Activated CD4-positive, alpha-beta T cell treated with anti-CD3 and anti-CD28 coated beads, Interleukin-2, amount 10 ng/mL, durations not matched to agents 24 days and 14 days (primary cell): Measurements from ENCODE around the gene SPTA1. TPM values are rescaled to one million over a fixed set of nuclear protein-coding genes. Genes with fewer than 3 reads are reported as not detected.

Experiments
- DNase-seq: peaks from one replicate; pipeline ENCODE4 v3.0.0; 2022
- H3K27ac Mint-ChIP-seq: one replicate; pipeline ENCODE4 v1.8.0; 2022; ENCODE audit warnings: mild to moderate bottlenecking, mixed read lengths
- H3K27me3 Mint-ChIP-seq: one replicate; pipeline ENCODE4 v1.8.0; 2022; ENCODE audit warnings: mixed read lengths
- H3K36me3 Mint-ChIP-seq: one replicate; pipeline ENCODE4 v1.8.0; 2022; ENCODE audit warnings: low read depth, mild to moderate bottlenecking, mixed read lengths
- H3K4me1 Mint-ChIP-seq: one replicate; pipeline ENCODE4 v1.8.0; 2021; ENCODE audit warnings: mixed read lengths
- H3K4me3 Mint-ChIP-seq: one replicate; pipeline ENCODE4 v1.8.0; 2022; ENCODE audit warnings: mild to moderate bottlenecking, moderate library complexity, mixed read lengths
- H3K9me3 Mint-ChIP-seq: one replicate; pipeline ENCODE4 v1.8.0; 2021; ENCODE audit warnings: mixed read lengths
- intact Hi-C: fragments of 100-400 bp; cut with micrococcal nuclease; formaldehyde crosslinking; loops from one replicate; pipeline ENCODE4 v1.15.1; 2023
- total RNA-seq: library from RNA; stranded (reverse); gene quantifications from 2 replicates; pipeline ENCODE4 v1.2.3, GENCODE V29; 2022

The SPTA1 gene
- total RNA-seq, 1 donor from 2014 or later, result not detected

- Mint-ChIP-seq H3K4me1 (no peaks in the 10 kb centered on the region), H3K36me3 (no peaks in the 10 kb centered on the region), H3K9me3 (no peaks in the 10 kb centered on the region), H3K27me3 (no peaks in the 10 kb centered on the region), H3K27ac (no peak within 1 kb of the TSS), H3K4me3 (no peak within 1 kb of the TSS)
- no peak for DNase-seq
- intact Hi-C loops, result no loop called here
Observed at GRCh38 chr1:158579733-158580132, 106.8 kb downstream of the SPTA1 start, which contains the start of gene OR10X1. TSS of gene OR10X1 (minus strand) at chr1:158579899. CDS start at chr1:158579899, 0 bp downstream.

GRCh38 chr1:158577561-158577960 is 109.0 kb downstream of the SPTA1 start:
- DNase-seq, result no peak
- H3K4me1 Mint-ChIP-seq, result no peaks in the 10 kb centered on the region
- H3K27ac Mint-ChIP-seq, result no peak overlapping the region
- H3K4me3 Mint-ChIP-seq, result no peak overlapping the region
- no peaks in the 10 kb centered on the region for H3K9me3 Mint-ChIP-seq
- intact Hi-C loops, result no loop called here
- H3K36me3 Mint-ChIP-seq, result no peaks in the 10 kb centered on the region
- peaks cover 2% of the 10 kb centered on the region for H3K27me3 Mint-ChIP-seq

- no peak overlapping the region for H3K4me3 Mint-ChIP-seq
- no peak for DNase-seq
- H3K36me3 Mint-ChIP-seq, result no peaks in the 10 kb centered on the region
- H3K27me3 Mint-ChIP-seq, result peaks cover 5% of the 10 kb centered on the region
- H3K9me3 Mint-ChIP-seq, result no peaks in the 10 kb centered on the region
- intact Hi-C loops, result no loop called here
- H3K4me1 Mint-ChIP-seq, result no peaks in the 10 kb centered on the region
- H3K27ac Mint-ChIP-seq, result no peak overlapping the region
Observed at GRCh38 chr1:158572226-158572625, 114.3 kb downstream of the SPTA1 start.

- H3K4me3 Mint-ChIP-seq, result no peak within 1 kb of the TSS
- no peaks in the 10 kb centered on the region for H3K36me3 Mint-ChIP-seq
- intact Hi-C loops, result no loop called here
- no peaks in the 10 kb centered on the region for H3K9me3 Mint-ChIP-seq
- no peak within 1 kb of the TSS for H3K27ac Mint-ChIP-seq
- no peaks in the 10 kb centered on the region for H3K4me1 Mint-ChIP-seq
- no peak for DNase-seq
- H3K27me3 Mint-ChIP-seq, result peaks cover 5% of the 10 kb centered on the region
Observed at GRCh38 chr1:158570480-158570879, 116.0 kb downstream of the SPTA1 start, which contains the start of gene OR6P1. TSS of gene OR6P1 (minus strand) at chr1:158570580. CDS start at chr1:158563604, 6,976 bp downstream.

- Mint-ChIP-seq H3K27ac (no peak overlapping the region), H3K36me3 (no peaks in the 10 kb centered on the region), H3K4me1 (no peaks in the 10 kb centered on the region), H3K9me3 (no peaks in the 10 kb centered on the region), H3K27me3 (no peaks in the 10 kb centered on the region), H3K4me3 (no peak overlapping the region)
- intact Hi-C loops, result no loop called here
- DNase-seq, result no peak
Observed at GRCh38 chr1:158564608-158565007, 121.9 kb downstream of the SPTA1 start.

- H3K4me1 Mint-ChIP-seq, result no peaks in the 10 kb centered on the region
- no peaks in the 10 kb centered on the region for H3K27me3 Mint-ChIP-seq
- H3K36me3 Mint-ChIP-seq, result no peaks in the 10 kb centered on the region
- H3K27ac Mint-ChIP-seq, result no peak overlapping the region
- intact Hi-C loops, result no loop called here
- no peak for DNase-seq
- H3K9me3 Mint-ChIP-seq, result no peaks in the 10 kb centered on the region
- no peak overlapping the region for H3K4me3 Mint-ChIP-seq
Observed at GRCh38 chr1:158563853-158564252, 122.7 kb downstream of the SPTA1 start.

Other genes starting within 250 kb of the SPTA1 start
- gene OR10K1, start 224.9 kb downstream of the SPTA1 start, total RNA-seq, result not detected in 2 replicates
- gene OR10R2, start 214.5 kb downstream of the SPTA1 start, total RNA-seq, result not detected in 2 replicates
- not detected in 2 replicates for gene OR6Y1, start 132.3 kb downstream of the SPTA1 start, total RNA-seq
- gene OR6P1, start 116.1 kb downstream of the SPTA1 start, total RNA-seq, result not detected in 2 replicates
- not detected in 2 replicates for gene OR10X1, start 106.8 kb downstream of the SPTA1 start, total RNA-seq
- not detected in 2 replicates for gene OR10Z1, start 81.4 kb downstream of the SPTA1 start, total RNA-seq
- gene OR6K2, start 13.9 kb upstream of the SPTA1 start, total RNA-seq, result not detected in 2 replicates
- gene OR6K3, start 34.0 kb upstream of the SPTA1 start, total RNA-seq, result not detected in 2 replicates
- not detected in 2 replicates for gene OR6K6, start 68.0 kb upstream of the SPTA1 start, total RNA-seq
- gene OR6N1, start 85.5 kb upstream of the SPTA1 start, total RNA-seq, result not detected in 2 replicates
- gene OR6N2, start 94.5 kb upstream of the SPTA1 start, total RNA-seq, result not detected in 2 replicates
- gene MNDA, start 144.6 kb upstream of the SPTA1 start, total RNA-seq, result not detected in 2 replicates
- 10.4 and 11.3 TPM in 2 replicates for gene PYHIN1, start 244.8 kb upstream of the SPTA1 start, total RNA-seq